Osteoblast (primary cell): ENCODE results near the gene AVP. TPM values are rescaled to one million over a fixed set of nuclear protein-coding genes. Genes with fewer than 3 reads are reported as not detected.
A peak's percentile ranks its signal among the peaks of the same experiment; 100 is the strongest.

Experiments used
- DNase-seq: peaks from one replicate; pipeline ENCODE4 v3.0.0; 2011; ENCODE audit warnings: low spot score, mixed read lengths; ENCODE audit not compliant: insufficient read length; ENCODE audit errors: missing footprints
- H2AFZ ChIP-seq: 2 replicates; pipeline ENCODE4 v1.6.0; 2011; ENCODE audit warnings: mild to moderate bottlenecking, low read length
- H3K27ac ChIP-seq: 2 replicates; pipeline ENCODE4 v1.5.1; 2011; ENCODE audit warnings: mild to moderate bottlenecking, low read depth, low read length, moderate library complexity
- H3K27me3 ChIP-seq: 2 replicates; pipeline ENCODE4 v1.6.0; 2012; ENCODE audit warnings: mild to moderate bottlenecking, control low read depth, inconsistent platforms, low read length, moderate library complexity; ENCODE audit not compliant: insufficient read depth
- H3K36me3 ChIP-seq: 2 replicates; pipeline ENCODE4 v1.5.1; 2011; ENCODE audit warnings: mild to moderate bottlenecking, low read length, control low read depth, moderate library complexity; ENCODE audit not compliant: insufficient read depth
- H3K4me1 ChIP-seq: 2 replicates; pipeline ENCODE4 v1.5.1; 2011; ENCODE audit warnings: mild to moderate bottlenecking, low read length, control low read depth, moderate library complexity; ENCODE audit not compliant: insufficient read depth
- H3K4me2 ChIP-seq: 2 replicates; pipeline ENCODE4 v1.6.0; 2011; ENCODE audit warnings: mild to moderate bottlenecking, low read length; ENCODE audit not compliant: insufficient read depth
- H3K4me3 ChIP-seq: fragments of 200-600 bp; sonication (generic); 3 replicates; pipeline ENCODE4 v1.5.1; 2012; ENCODE audit warnings: mild to moderate bottlenecking, low read length, inconsistent platforms; ENCODE audit not compliant: insufficient read depth
- H3K79me2 ChIP-seq: 2 replicates; pipeline ENCODE4 v1.6.0; 2012; ENCODE audit warnings: mild to moderate bottlenecking, low read length, control low read depth, inconsistent platforms; ENCODE audit not compliant: insufficient read depth
- H3K9me3 ChIP-seq: 2 replicates; pipeline ENCODE4 v1.5.1; 2011; ENCODE audit warnings: low read depth, low read length, control low read depth
- H4K20me1 ChIP-seq: 2 replicates; pipeline ENCODE4 v1.6.0; 2012; ENCODE audit warnings: mild to moderate bottlenecking, low read length, control low read depth; ENCODE audit not compliant: insufficient read depth
- total RNA-seq: library from RNA; depleted of rRNA; stranded (reverse); fragments of >200 nt; gene quantifications from 2 replicates; pipeline ENCODE4 v1.2.3, GENCODE V29; 2012
- TF ChIP-seq, protein P1 (sequence below): IDR thresholded peaks from 2 replicates; pipeline ENCODE4 v1.5.1; 2011; ENCODE audit warnings: mild to moderate bottlenecking, low read depth, low read length, moderate library complexity; ENCODE audit errors: extremely low read depth

AVP gene
- total RNA-seq, 1 donor = not detected

DNA sequence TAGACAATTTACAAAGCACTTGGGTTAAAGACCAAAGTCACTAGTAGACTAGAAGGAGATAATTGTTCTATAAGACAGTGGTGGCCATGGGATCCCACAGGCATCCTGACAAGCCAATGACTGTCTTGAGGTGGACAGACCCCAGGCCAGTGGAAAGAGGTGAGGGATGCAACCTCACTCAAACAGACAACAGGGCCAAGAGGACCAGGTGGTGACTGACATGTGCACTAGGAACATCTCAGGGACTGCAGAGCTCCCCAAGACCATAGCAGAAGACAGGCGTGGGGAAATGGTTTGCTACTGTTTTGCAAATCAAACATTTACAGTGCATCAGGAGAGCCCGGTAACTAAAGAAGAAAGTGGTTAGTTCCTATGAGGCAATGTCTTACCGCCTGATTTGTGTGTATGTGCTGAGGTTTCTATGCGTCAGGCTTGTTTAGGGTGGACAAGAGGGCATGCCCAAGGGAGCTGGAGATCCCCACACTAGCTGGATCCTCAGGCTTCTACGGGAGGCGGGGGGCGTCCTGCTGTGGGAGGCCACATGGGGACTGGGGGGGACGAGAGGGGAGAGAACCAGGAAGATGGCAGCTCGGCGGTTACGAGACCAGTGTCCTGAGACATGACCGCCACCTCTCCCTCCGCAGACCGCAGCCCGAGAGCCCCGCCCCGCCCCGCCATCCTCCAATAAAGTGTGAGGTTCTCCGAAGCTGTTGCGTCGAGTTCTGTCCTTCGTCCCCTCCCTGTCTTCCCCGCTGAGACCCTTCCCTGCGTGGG, 39.3 kb downstream of the AVP start:
- peaks cover 26% of the 10 kb centered on the region for H3K36me3 ChIP-seq
- peak overlapping the region; percentile 72 for H2AFZ ChIP-seq
- H3K27me3 ChIP-seq = no peaks in the 10 kb centered on the region
- peak; percentile 98 for DNase-seq
- H3K4me2 ChIP-seq = peak overlapping the region; percentile 81
- no peaks in the 10 kb centered on the region for H3K9me3 ChIP-seq
- H4K20me1 ChIP-seq = no peaks in the 10 kb centered on the region
- peaks cover 11% of the 10 kb centered on the region for H3K79me2 ChIP-seq
- peaks cover 15% of the 10 kb centered on the region for H3K4me1 ChIP-seq
- H3K4me3 ChIP-seq = peak overlapping the region; percentile 94
- H3K27ac ChIP-seq = peak overlapping the region; percentile 80
- TF ChIP-seq, protein P1, sequence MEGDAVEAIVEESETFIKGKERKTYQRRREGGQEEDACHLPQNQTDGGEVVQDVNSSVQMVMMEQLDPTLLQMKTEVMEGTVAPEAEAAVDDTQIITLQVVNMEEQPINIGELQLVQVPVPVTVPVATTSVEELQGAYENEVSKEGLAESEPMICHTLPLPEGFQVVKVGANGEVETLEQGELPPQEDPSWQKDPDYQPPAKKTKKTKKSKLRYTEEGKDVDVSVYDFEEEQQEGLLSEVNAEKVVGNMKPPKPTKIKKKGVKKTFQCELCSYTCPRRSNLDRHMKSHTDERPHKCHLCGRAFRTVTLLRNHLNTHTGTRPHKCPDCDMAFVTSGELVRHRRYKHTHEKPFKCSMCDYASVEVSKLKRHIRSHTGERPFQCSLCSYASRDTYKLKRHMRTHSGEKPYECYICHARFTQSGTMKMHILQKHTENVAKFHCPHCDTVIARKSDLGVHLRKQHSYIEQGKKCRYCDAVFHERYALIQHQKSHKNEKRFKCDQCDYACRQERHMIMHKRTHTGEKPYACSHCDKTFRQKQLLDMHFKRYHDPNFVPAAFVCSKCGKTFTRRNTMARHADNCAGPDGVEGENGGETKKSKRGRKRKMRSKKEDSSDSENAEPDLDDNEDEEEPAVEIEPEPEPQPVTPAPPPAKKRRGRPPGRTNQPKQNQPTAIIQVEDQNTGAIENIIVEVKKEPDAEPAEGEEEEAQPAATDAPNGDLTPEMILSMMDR = no peak

DNA sequence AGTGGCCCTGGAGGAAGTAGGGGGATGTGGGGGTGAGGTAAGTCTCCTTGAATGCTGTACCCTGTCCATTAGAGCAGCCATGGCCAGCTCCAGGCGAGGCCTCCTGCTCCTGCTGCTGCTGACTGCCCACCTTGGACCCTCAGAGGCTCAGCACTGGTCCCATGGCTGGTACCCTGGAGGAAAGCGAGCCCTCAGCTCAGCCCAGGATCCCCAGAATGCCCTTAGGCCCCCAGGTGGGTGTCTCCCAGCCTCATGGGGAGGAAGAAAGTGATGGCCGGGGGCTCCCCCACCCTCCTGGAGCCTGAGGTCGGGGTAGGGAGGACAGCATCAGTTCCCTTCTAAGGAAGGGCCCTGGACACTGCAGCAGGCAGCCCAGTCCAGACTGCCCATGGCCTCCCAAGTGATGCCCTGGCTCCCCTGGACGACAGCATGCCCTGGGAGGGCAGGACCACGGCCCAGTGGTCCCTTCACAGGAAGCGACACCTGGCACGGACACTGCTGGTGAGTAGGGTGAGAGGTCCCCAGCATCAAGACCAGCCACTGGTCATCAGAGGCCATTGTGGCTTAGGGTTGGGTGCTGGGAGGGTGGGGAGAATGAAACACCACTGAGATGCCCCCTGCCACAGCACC, 40.1 kb downstream of the AVP start:
- Histone ChIP-seq H3K27me3 (no peaks in the 10 kb centered on the region), H2AFZ (no peak overlapping the region), H4K20me1 (no peaks in the 10 kb centered on the region), H3K36me3 (peaks cover 22% of the 10 kb centered on the region), H3K9me3 (no peaks in the 10 kb centered on the region), H3K4me3 (no peak overlapping the region), H3K79me2 (peaks cover 11% of the 10 kb centered on the region), H3K27ac (peak overlapping the region; percentile 80), H3K4me2 (no peak overlapping the region), H3K4me1 (peaks cover 15% of the 10 kb centered on the region)
- TF ChIP-seq, protein P1 = no peak
- no peak for DNase-seq

DNA sequence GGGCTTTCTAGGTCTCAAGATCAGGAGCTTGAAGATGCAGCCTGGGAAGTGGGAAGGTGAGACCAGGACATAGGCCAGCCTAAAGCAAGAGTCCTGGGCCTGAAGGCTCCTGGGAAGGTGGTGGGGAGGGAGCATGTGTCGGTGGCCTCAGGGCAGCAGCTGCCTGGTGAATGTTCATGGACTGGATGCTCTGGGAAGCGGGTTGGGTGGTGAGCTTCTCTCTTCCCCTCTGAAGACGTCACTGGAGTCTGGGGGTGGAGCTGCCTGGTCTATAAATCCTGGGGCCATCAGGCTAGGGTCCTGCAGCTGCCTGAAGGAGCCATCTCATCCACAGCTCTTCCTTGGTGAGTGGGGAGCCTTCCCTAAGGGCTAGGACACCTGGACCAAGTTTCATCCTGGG, 41.2 kb downstream of the AVP start, which contains the start of gene GNRH2:
Gene GNRH2 (plus strand): TSS at position 301 of the 400 bp plus-strand sequence. CDS start 793 bp downstream, outside the sequence.
- no peaks in the 10 kb centered on the region for H4K20me1 ChIP-seq
- no peaks in the 10 kb centered on the region for H3K9me3 ChIP-seq
- peaks cover 15% of the 10 kb centered on the region for H3K4me1 ChIP-seq
- no peaks in the 10 kb centered on the region for H3K27me3 ChIP-seq
- TF ChIP-seq, protein P1 = no peak
- H2AFZ ChIP-seq = no peak within 1 kb of the TSS
- H3K4me2 ChIP-seq = no peak within 1 kb of the TSS
- no peak for DNase-seq
- no peak within 1 kb of the TSS for H3K4me3 ChIP-seq
- peaks cover 11% of the 10 kb centered on the region for H3K36me3 ChIP-seq
- H3K27ac ChIP-seq = no peak within 1 kb of the TSS
- peaks cover 11% of the 10 kb centered on the region for H3K79me2 ChIP-seq

DNA sequence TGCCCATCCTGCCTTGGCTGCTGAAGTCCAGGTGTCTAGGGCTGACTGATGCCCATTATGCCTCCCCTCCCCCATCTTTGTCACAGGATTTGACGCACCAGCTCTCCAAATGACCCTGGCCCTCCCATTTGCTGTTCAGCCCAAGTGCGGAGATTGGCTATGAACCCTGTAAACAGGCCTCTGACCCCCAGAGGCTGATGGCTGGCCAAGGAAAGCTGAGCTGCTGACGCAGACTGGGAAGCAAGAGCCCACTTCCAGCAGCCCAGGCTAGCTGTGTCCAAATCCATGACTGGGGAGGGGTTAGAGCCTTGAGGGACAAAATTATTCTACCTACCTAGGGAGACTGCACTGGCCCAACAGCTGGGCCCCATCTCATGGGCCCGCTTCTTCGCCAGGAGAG, 41.9 kb downstream of the AVP start:
- H2AFZ ChIP-seq = no peak overlapping the region
- H3K9me3 ChIP-seq = no peaks in the 10 kb centered on the region
- peaks cover 15% of the 10 kb centered on the region for H3K4me1 ChIP-seq
- H3K79me2 ChIP-seq = peaks cover 9% of the 10 kb centered on the region
- TF ChIP-seq, protein P1 = no peak
- H3K27me3 ChIP-seq = no peaks in the 10 kb centered on the region
- no peak for DNase-seq
- no peak overlapping the region for H3K27ac ChIP-seq
- no peak overlapping the region for H3K4me3 ChIP-seq
- H3K36me3 ChIP-seq = peaks cover 8% of the 10 kb centered on the region
- H3K4me2 ChIP-seq = no peak overlapping the region
- H4K20me1 ChIP-seq = no peaks in the 10 kb centered on the region
